Astrocyte of the spinal cord (primary cell): ENCODE measurements around the gene WDR62.
A peak's percentile ranks its signal among the peaks of the same experiment; 100 is the strongest.

Experiments used
- DNase-seq: peaks from one replicate; pipeline ENCODE4 v3.0.0; 2011; ENCODE audit warnings: low read depth, low spot score
- H3K4me3 ChIP-seq: 2 replicates; pipeline ENCODE4 v1.5.1; 2011; ENCODE audit warnings: low read depth, mild to moderate bottlenecking, low read length, moderate library complexity
- CTCF ChIP-seq: IDR thresholded peaks from 2 replicates; pipeline ENCODE4 v1.5.1; 2012; ENCODE audit warnings: low read depth, mild to moderate bottlenecking, low read length, inconsistent platforms
- in situ Hi-C: cut with HindIII; loops from 2 replicates; pipeline ENCODE4 v1.10.0; 2017; ENCODE audit warnings: low sequenced_read_pairs

WDR62 gene

GRCh38 chr19:36139473-36140303 is 85.0 kb downstream of the WDR62 start, which contains the start of gene CAPNS1:
CAPNS1 (plus strand) TSS chr19:36140066; CDS start chr19:36141012, 946 bp downstream.
- no peak for TF ChIP-seq CTCF
- in situ Hi-C loops = no loop called here
- peak; percentile 97 for DNase-seq
- H3K4me3 ChIP-seq = peak within 1 kb of the TSS; percentile 66

GRCh38 chr19:36140304-36141038 is 85.8 kb downstream of the WDR62 start:
- TF ChIP-seq CTCF = no peak
- in situ Hi-C loops = no loop called here
- DNase-seq = peak; percentile 65
- peak overlapping the region; percentile 66 for H3K4me3 ChIP-seq

GRCh38 chr19:36141039-36141927 is 86.6 kb downstream of the WDR62 start:
- H3K4me3 ChIP-seq = peak overlapping the region; percentile 66
- in situ Hi-C loops = no loop called here

GRCh38 chr19:36142046-36142445 is 87.3 kb downstream of the WDR62 start:
- no peak for TF ChIP-seq CTCF
- no peak for DNase-seq
- in situ Hi-C loops = no loop called here
- no peak overlapping the region for H3K4me3 ChIP-seq

More at GRCh38 chr19:36141039-36141927, 86.6 kb downstream of the WDR62 start:
- no peak for TF ChIP-seq CTCF
- DNase-seq = peak; percentile 86

- DNase-seq = no peak
- in situ Hi-C loops = no loop called here
- no peak for TF ChIP-seq CTCF
- no peak overlapping the region for H3K4me3 ChIP-seq
These were observed 87.8 kb downstream of the WDR62 start for GRCh38 chr19:36142496-36142895.

- no peak for DNase-seq
- no peak for TF ChIP-seq CTCF
- H3K4me3 ChIP-seq = no peak overlapping the region
- in situ Hi-C loops = no loop called here
These were observed 89.9 kb downstream of the WDR62 start for GRCh38 chr19:36144624-36145023.
